Endothelial cell of umbilical vein (primary cell): ENCODE data around the gene LYPD4. TPM values are rescaled to one million over a fixed set of nuclear protein-coding genes. Genes with fewer than 3 reads are reported as not detected.

Experiments
- BruUV-seq: library from RNA; stranded (reverse); fragments of 400-500 nt; replicated peaks from 2 replicates; lab custom pipeline; 2021; lab: Mats Ljungman, UMichigan
- CTCF ChIA-PET: fragments of 300-600, 350-600 bp; sonication (Branson Sonifier 250); formaldehyde crosslinking; loops from one replicate; lab custom pipeline; 2021; ENCODE audit warnings: antibody characterized with exemption, inconsistent platforms; lab: Charles Lee
- POLR2A ChIA-PET: fragments of 300-600, 350-600 bp; sonication (Branson Sonifier 250); formaldehyde crosslinking; loops from one replicate; lab custom pipeline; 2021; ENCODE audit warnings: antibody characterized with exemption, inconsistent platforms; lab: Charles Lee
- DNase-seq: peaks from one replicate; pipeline ENCODE4 v3.0.0-alpha.2; 2011; ENCODE audit warnings: low read depth, low spot score
- FAIRE-seq: peaks from 2 replicates; lab custom pipeline; 2011; peaks lifted over from hg19 to GRCh38; lab: Jason Lieb, UNC
- H2AFZ ChIP-seq: 2 replicates; pipeline ENCODE4 v1.6.0; 2012; ENCODE audit warnings: low read depth, low read length, control low read depth, inconsistent platforms
- H3K27ac ChIP-seq: 2 replicates; pipeline ENCODE4 v1.5.1; 2011; ENCODE audit warnings: low read depth, mild to moderate bottlenecking, control low read depth, low read length, moderate library complexity; ENCODE audit not compliant: insufficient read depth
- H3K27me3 ChIP-seq, 2 experiments: 2 replicates each; pipeline versions ENCODE4 v1.6.0 to v1.6.1; 2011; ENCODE audit warnings: low read length in 2 of 2, mixed read lengths in 1 of 2; ENCODE audit not compliant: control insufficient read depth in 2 of 2, insufficient read depth in 2 of 2
- H3K36me3 ChIP-seq, 2 experiments: 2 replicates in 1 of 2; 3 replicates in 1 of 2; pipeline ENCODE4 v1.5.1; 2011; ENCODE audit warnings: low read length in 2 of 2, mild to moderate bottlenecking in 1 of 2, moderate library complexity in 1 of 2; ENCODE audit not compliant: control insufficient read depth in 2 of 2, insufficient read depth in 2 of 2; ENCODE audit errors: extremely low read depth in 1 of 2
- H3K4me1 ChIP-seq: 3 replicates; pipeline ENCODE4 v1.5.1; 2011; ENCODE audit warnings: mild to moderate bottlenecking, low read length; ENCODE audit not compliant: control insufficient read depth, insufficient read depth; ENCODE audit errors: extremely low read depth
- H3K4me2 ChIP-seq: 2 replicates; pipeline ENCODE4 v1.6.1; 2011; ENCODE audit warnings: low read length, control low read depth, mixed read lengths; ENCODE audit not compliant: insufficient read depth
- H3K4me3 ChIP-seq, 3 experiments: fragments of 200-600 bp in 1 of 3; sonication (generic), shearing (Covaris generic) in 1 of 3; replicated peaks in 1 of 3; 2 replicates each; pipeline ENCODE4 v1.5.1; 2011 to 2016; ENCODE audit warnings: control low read depth in 3 of 3, low read length in 3 of 3, mild to moderate bottlenecking in 2 of 3, inconsistent platforms in 1 of 3, low read depth in 1 of 3, moderate library complexity in 1 of 3; ENCODE audit not compliant: insufficient read depth in 1 of 3
- H3K79me2 ChIP-seq: 2 replicates; pipeline ENCODE4 v1.6.0; 2012; ENCODE audit warnings: low read length, inconsistent platforms; ENCODE audit not compliant: control insufficient read depth, insufficient read depth
- H3K9ac ChIP-seq: replicated peaks from 2 replicates; pipeline ENCODE3; 2011; ENCODE audit warnings: low read length, control low read depth; ENCODE audit not compliant: insufficient read depth; ENCODE audit errors: extremely low read depth
- H3K9me1 ChIP-seq: replicated peaks from 3 replicates; pipeline ENCODE4 v1.6.0; 2011; ENCODE audit warnings: mild to moderate bottlenecking, low read length; ENCODE audit not compliant: control insufficient read depth, insufficient read depth; ENCODE audit errors: extremely low read depth
- H3K9me3 ChIP-seq: replicated peaks from 2 replicates; pipeline ENCODE4 v1.5.1; 2012; ENCODE audit warnings: low read length, inconsistent platforms; ENCODE audit not compliant: control insufficient read depth, insufficient read depth
- H4K20me1 ChIP-seq: replicated peaks from 2 replicates; pipeline ENCODE3; 2011; ENCODE audit warnings: mild to moderate bottlenecking, low read length; ENCODE audit not compliant: control insufficient read depth, insufficient read depth; ENCODE audit errors: extremely low read depth
- CTCF ChIP-seq, 2 donors: IDR thresholded peaks; 1 replicate in 1 of 2; 2 replicates in 1 of 2; pipeline ENCODE4 v1.5.1; 2011; ENCODE audit warnings: low read length in 2 of 2, mild to moderate bottlenecking in 2 of 2, moderate library complexity in 2 of 2, control low read depth in 1 of 2, inconsistent platforms in 1 of 2, low read depth in 1 of 2; ENCODE audit not compliant: insufficient read depth in 1 of 2; ENCODE audit errors: extremely low read depth in 1 of 2
- EZH2 ChIP-seq: IDR thresholded peaks from 2 replicates; pipeline ENCODE4 v1.6.1; 2012; ENCODE audit warnings: borderline replicate concordance, low read depth, mild to moderate bottlenecking, moderate library complexity, low read length, inconsistent platforms; ENCODE audit not compliant: severe bottlenecking
- FOS ChIP-seq: IDR thresholded peaks from 2 replicates; pipeline ENCODE4 v1.6.1; 2011; ENCODE audit warnings: mild to moderate bottlenecking, low read length, moderate library complexity, borderline replicate concordance; ENCODE audit not compliant: insufficient read depth
- GATA2 ChIP-seq: IDR thresholded peaks from 2 replicates; pipeline ENCODE4 v1.7.0; 2011; ENCODE audit warnings: low read depth, mild to moderate bottlenecking, moderate library complexity, mixed read lengths, low read length; ENCODE audit not compliant: insufficient read length, insufficient read depth
- JUN ChIP-seq: IDR thresholded peaks from 2 replicates; pipeline ENCODE4 v1.6.1; 2011; ENCODE audit warnings: borderline replicate concordance, low read depth; ENCODE audit not compliant: insufficient read length, insufficient read depth
- MAX ChIP-seq: IDR thresholded peaks from 2 replicates; pipeline ENCODE4 v1.6.1; 2011; ENCODE audit not compliant: insufficient read depth, insufficient read length
- MYC ChIP-seq: IDR thresholded peaks from one replicate; pipeline ENCODE4 v1.6.1; 2011; ENCODE audit warnings: mild to moderate bottlenecking, low read depth, low read length
- POLR2A ChIP-seq: IDR thresholded peaks from 2 replicates; pipeline ENCODE4 v1.6.1; 2012; ENCODE audit warnings: low read depth, mild to moderate bottlenecking, control low read depth, low read length
- POLR2AphosphoS5 ChIP-seq: IDR thresholded peaks from 2 replicates; pipeline ENCODE4 v1.6.1; 2012; ENCODE audit warnings: low read depth, mild to moderate bottlenecking, control low read depth, low read length, moderate library complexity; ENCODE audit not compliant: insufficient read depth
- dilution Hi-C: fragments of 300-500 bp; cut with MboI; formaldehyde crosslinking; loops from one replicate; pipeline ENCODE4 v1.15.0; 2019; ENCODE audit warnings: low sequenced_read_pairs; ENCODE audit not compliant: extremely low pct_ligation_motif_present
- intact Hi-C: fragments of 100-400 bp; cut with micrococcal nuclease; formaldehyde crosslinking; loops from one replicate; pipeline ENCODE4 v1.10.0; 2022
- polyA plus RNA-seq, 4 experiments: library from polyadenylated mRNA; depleted of rRNA in 3 of 4; stranded (reverse) in 3 of 4; unstranded in 1 of 4; fragments of >200 nt; gene quantifications; 2 replicates each; pipeline versions ENCODE4 v1.2.1 to v1.2.3, GENCODE V29; 2011 to 2012; ENCODE audit warnings: missing spikeins in 1 of 4
- total RNA-seq: library from RNA; stranded (reverse); gene quantifications from 2 replicates; pipeline ENCODE4 v1.2.3, GENCODE V29; 2021

LYPD4 gene
- total and polyA plus RNA-seq, 2 donors (not counting 3 experiments of a cell fraction or from before 2014, with no cell fraction given), result not detected

GRCh38 chr19:41847351-41848105, 3.0 kb upstream of the LYPD4 start:
- intact Hi-C loops, result no loop called here

More at GRCh38 chr19:41847351-41848105, 3.0 kb upstream of the LYPD4 start:
- no TSS peak for BruUV-seq
- no peak for TF ChIP-seq MAX
- no peak for TF ChIP-seq MYC
- TF ChIP-seq JUN, result no peak
- TF ChIP-seq POLR2A, result no peak
- no peak for TF ChIP-seq CTCF (IDR thresholded peaks at IDR 0.05; ENCODE audit: extremely low read depth in 1 of 2, insufficient read depth in 1 of 2, low read depth in 1 of 2, low read length in 2 of 2)
- TF ChIP-seq FOS, result no peak
- TF ChIP-seq GATA2, result no peak
- TF ChIP-seq POLR2AphosphoS5, result no peak
- TF ChIP-seq EZH2, result no peak
- no peaks in the 10 kb centered on the region for H4K20me1 ChIP-seq
- FAIRE-seq (no peak), DNase-seq (no peak)
- CTCF ChIA-PET, result no interaction called here
- no peak overlapping the region for H3K4me2 ChIP-seq
- no peak overlapping the region for H3K4me3 ChIP-seq
- POLR2A ChIA-PET, result no interaction called here
- H3K27me3 ChIP-seq, result peaks cover 10 to 18% of the 10 kb centered on the region in 2 experiments
- H2AFZ ChIP-seq, result no peak overlapping the region
- no peaks in the 10 kb centered on the region for H3K9me3 ChIP-seq
- H3K9ac ChIP-seq, result no peak overlapping the region
- H3K79me2 ChIP-seq, result no peaks in the 10 kb centered on the region
- H3K27ac ChIP-seq, result no peak overlapping the region
- H3K36me3 ChIP-seq, result no peaks in the 10 kb centered on the region
- H3K4me1 ChIP-seq, result no peaks in the 10 kb centered on the region
- no peaks in the 10 kb centered on the region for H3K9me1 ChIP-seq
- dilution Hi-C loops, result no loop called here
